Measurements from ENCODE around the gene PNPLA6. TPM values are rescaled to one million over a fixed set of nuclear protein-coding genes. Genes with fewer than 3 reads are reported as not detected.
A peak's percentile ranks its signal among the peaks of the same experiment; 100 is the strongest.

Gene PNPLA6
- total and polyA plus RNA-seq, 10 of the 15 experiments (the other 5 are each of a cell fraction or from before 2014, with no cell fraction given): 0.95 to 105 (median 40.0) TPM

GRCh38 chr19:7533925-7534480, 1.5 kb upstream of the PNPLA6 start (continued):
- TF ChIP-seq, protein P1, sequence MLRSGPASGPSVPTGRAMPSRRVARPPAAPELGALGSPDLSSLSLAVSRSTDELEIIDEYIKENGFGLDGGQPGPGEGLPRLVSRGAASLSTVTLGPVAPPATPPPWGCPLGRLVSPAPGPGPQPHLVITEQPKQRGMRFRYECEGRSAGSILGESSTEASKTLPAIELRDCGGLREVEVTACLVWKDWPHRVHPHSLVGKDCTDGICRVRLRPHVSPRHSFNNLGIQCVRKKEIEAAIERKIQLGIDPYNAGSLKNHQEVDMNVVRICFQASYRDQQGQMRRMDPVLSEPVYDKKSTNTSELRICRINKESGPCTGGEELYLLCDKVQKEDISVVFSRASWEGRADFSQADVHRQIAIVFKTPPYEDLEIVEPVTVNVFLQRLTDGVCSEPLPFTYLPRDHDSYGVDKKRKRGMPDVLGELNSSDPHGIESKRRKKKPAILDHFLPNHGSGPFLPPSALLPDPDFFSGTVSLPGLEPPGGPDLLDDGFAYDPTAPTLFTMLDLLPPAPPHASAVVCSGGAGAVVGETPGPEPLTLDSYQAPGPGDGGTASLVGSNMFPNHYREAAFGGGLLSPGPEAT (IDR thresholded peaks at IDR 0.05; ENCODE audit: low read depth): peak; percentile 50; the same call in 1 of the 2 replicates

- in situ Hi-C loops (cut with MboI) (no loop called here), intact Hi-C loops (cut with micrococcal nuclease; ENCODE audit: unreplicated experiment) (no loop called here)
- FAIRE-seq (peak; percentile 83), ATAC-seq (peak; percentile 50), DNase-seq (ENCODE audit: low read depth, low spot score) (no peak)
- Histone ChIP-seq H3K4me2 (ENCODE audit: control insufficient read depth, insufficient read depth) (peak overlapping the region; percentile 75), H3K4me3 (peak overlapping the region; percentile 93), H2AFZ (ENCODE audit: control insufficient read depth, low read depth, low read length) (peak overlapping the region; percentile 90), H3K4me1 (ENCODE audit: control insufficient read depth, insufficient read depth, low read length) (peaks cover 4% of the 10 kb centered on the region), H3K9me3 (replicated peaks; ENCODE audit: control insufficient read depth, insufficient read depth, low read length) (no peaks in the 10 kb centered on the region), H4K20me1 (ENCODE audit: control insufficient read depth, insufficient read depth) (no peaks in the 10 kb centered on the region), H3K27ac (ENCODE audit: control insufficient read depth, insufficient read depth) (no peak overlapping the region; the same call in 1 of the 2 replicates), H3K36me3 (ENCODE audit: control insufficient read depth in 2 of 2, insufficient read depth in 2 of 2, low read length in 1 of 2) (no peaks in the 10 kb centered on the region; a peak in 1 of 4 replicates), H3K79me2 (ENCODE audit: control insufficient read depth, insufficient read depth, low read length) (peaks cover 10% of the 10 kb centered on the region), H3K9ac (ENCODE audit: control insufficient read depth, insufficient read depth, low read length) (peak overlapping the region; percentile 78; the same call in 1 of the 2 replicates), H3K27me3 (replicated peaks in 1 of 2; ENCODE audit: control insufficient read depth in 2 of 2, insufficient read depth in 2 of 2, low read length in 1 of 2) (no peaks in the 10 kb centered on the region)
- POLR2A ChIA-PET: interaction anchor here (0.6 to 5.1 kb wide), 4 partner anchors 12 to 660 kb away, joined by 3 to 28 read pairs (median 6); partner anchors contain the start of genes MCOLN1, PET100 and XAB2
- BruUV-seq (replicated peaks): no TSS peak
- 6% methylated on average over 24 of the region's 27 CpGs for WGBS (ENCODE audit: insufficient coverage, insufficient replicate concordance, low lambda C conversion rate, missing lambda C conversion rate)
- CTCF ChIA-PET: interaction anchor here (1.1 kb wide), 2 partner anchors 12 to 34 kb away, joined by 5 to 8 read pairs; partner anchors contain the start of gene MCOLN1
- RAD21 ChIA-PET (ENCODE audit: unreplicated experiment): interaction anchor here (1.0 to 1.7 kb wide), 3 partner anchors 12 to 148 kb away, joined by 3 to 6 read pairs (median 4); partner anchors contain the start of gene MCOLN1
- SMC1A ChIA-PET (ENCODE audit: uncharacterized antibody, unreplicated experiment): interaction anchor here (0.9 to 1.7 kb wide), 3 partner anchors 12 to 147 kb away, joined by 3 to 10 read pairs (median 5); partner anchors contain the start of gene MCOLN1
- TF ChIP-seq SRF (IDR thresholded peaks at IDR 0.05; ENCODE audit: low read depth in 2 of 2, low read length in 2 of 2) (no peak), YY1 (IDR thresholded peaks at IDR 0.05; ENCODE audit: low read depth, low read length) (peak; percentile 77), CREB1 (IDR thresholded peaks at IDR 0.05; ENCODE audit: low read depth) (no peak), NR2C1 (IDR thresholded peaks at IDR 0.05) (peak; percentile 46), EGR1 (IDR thresholded peaks at IDR 0.05; ENCODE audit: borderline replicate concordance in 1 of 2, low read depth in 2 of 2, low read length in 2 of 2) (0 out of 3 replicates have a peak, but pooled peaks of 1 of the 2 experiments have one; percentile 1), ZBED1 (IDR thresholded peaks at IDR 0.05; ENCODE audit: borderline replicate concordance) (no peak), PML (IDR thresholded peaks at IDR 0.05; ENCODE audit: low read length) (no peak), MLLT1 (IDR thresholded peaks at IDR 0.05) (no peak), BHLHE40 (IDR thresholded peaks at IDR 0.05; ENCODE audit: borderline replicate concordance in 1 of 2, low read depth in 2 of 2, low read length in 1 of 2) (0 out of 4 replicates have a peak, but pooled peaks of 1 of the 2 experiments have one; percentile 12), PAX8 (IDR thresholded peaks at IDR 0.05) (no peak)
- TF ChIP-seq, protein P2, sequence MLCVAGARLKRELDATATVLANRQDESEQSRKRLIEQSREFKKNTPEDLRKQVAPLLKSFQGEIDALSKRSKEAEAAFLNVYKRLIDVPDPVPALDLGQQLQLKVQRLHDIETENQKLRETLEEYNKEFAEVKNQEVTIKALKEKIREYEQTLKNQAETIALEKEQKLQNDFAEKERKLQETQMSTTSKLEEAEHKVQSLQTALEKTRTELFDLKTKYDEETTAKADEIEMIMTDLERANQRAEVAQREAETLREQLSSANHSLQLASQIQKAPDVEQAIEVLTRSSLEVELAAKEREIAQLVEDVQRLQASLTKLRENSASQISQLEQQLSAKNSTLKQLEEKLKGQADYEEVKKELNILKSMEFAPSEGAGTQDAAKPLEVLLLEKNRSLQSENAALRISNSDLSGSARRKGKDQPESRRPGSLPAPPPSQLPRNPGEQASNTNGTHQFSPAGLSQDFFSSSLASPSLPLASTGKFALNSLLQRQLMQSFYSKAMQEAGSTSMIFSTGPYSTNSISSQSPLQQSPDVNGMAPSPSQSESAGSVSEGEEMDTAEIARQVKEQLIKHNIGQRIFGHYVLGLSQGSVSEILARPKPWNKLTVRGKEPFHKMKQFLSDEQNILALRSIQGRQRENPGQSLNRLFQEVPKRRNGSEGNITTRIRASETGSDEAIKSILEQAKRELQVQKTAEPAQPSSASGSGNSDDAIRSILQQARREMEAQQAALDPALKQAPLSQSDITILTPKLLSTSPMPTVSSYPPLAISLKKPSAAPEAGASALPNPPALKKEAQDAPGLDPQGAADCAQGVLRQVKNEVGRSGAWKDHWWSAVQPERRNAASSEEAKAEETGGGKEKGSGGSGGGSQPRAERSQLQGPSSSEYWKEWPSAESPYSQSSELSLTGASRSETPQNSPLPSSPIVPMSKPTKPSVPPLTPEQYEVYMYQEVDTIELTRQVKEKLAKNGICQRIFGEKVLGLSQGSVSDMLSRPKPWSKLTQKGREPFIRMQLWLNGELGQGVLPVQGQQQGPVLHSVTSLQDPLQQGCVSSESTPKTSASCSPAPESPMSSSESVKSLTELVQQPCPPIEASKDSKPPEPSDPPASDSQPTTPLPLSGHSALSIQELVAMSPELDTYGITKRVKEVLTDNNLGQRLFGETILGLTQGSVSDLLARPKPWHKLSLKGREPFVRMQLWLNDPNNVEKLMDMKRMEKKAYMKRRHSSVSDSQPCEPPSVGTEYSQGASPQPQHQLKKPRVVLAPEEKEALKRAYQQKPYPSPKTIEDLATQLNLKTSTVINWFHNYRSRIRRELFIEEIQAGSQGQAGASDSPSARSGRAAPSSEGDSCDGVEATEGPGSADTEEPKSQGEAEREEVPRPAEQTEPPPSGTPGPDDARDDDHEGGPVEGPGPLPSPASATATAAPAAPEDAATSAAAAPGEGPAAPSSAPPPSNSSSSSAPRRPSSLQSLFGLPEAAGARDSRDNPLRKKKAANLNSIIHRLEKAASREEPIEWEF (IDR thresholded peaks at IDR 0.05; ENCODE audit: insufficient replicate concordance, low read depth, low read length): no peak
Observed at GRCh38 chr19:7534531-7535046, 928 bp upstream of the PNPLA6 start.

Data from GM12878 (cell line).